GM12873 (cell line): ENCODE data around the gene ZNF554.

ENCODE experiments used
- CTCF ChIP-seq: IDR thresholded peaks from 2 replicates; pipeline ENCODE4 v1.5.1; 2012; ENCODE audit warnings: low read depth, mild to moderate bottlenecking, moderate library complexity, low read length, control low read depth; ENCODE audit not compliant: insufficient read depth; ENCODE audit errors: missing control alignments

Gene ZNF554

GRCh38 chr19:2877398-2878331 lies 58.0 kb downstream of the ZNF554 start:
- no peak for TF ChIP-seq CTCF

GRCh38 chr19:2883686-2884439 lies 64.2 kb downstream of the ZNF554 start:
- no peak for TF ChIP-seq CTCF

GRCh38 chr19:2885736-2886135 lies 66.1 kb downstream of the ZNF554 start:
- no peak for TF ChIP-seq CTCF
